GM18861 (cell line): Measurements from ENCODE around the gene PDE4D.

Source experiments
- ATAC-seq: cut with Tn5 transposase; IDR thresholded peaks from one replicate; pipeline ENCODE4 v1.9.1; 2021; ENCODE audit not compliant: unreplicated experiment

Gene PDE4D

GRCh38 chr5:59268756-59269415 lies 624.6 kb downstream of the PDE4D start:
- ATAC-seq = no peak

- ATAC-seq = no peak
Measured at GRCh38 chr5:59267033-59267432, 626.5 kb downstream of the PDE4D start.

GRCh38 chr5:59266410-59266809 lies 627.1 kb downstream of the PDE4D start:
- no peak for ATAC-seq

GRCh38 chr5:59264639-59265245 lies 628.8 kb downstream of the PDE4D start:
- no peak for ATAC-seq

- ATAC-seq = no peak
Measured at GRCh38 chr5:59264013-59264412, 629.5 kb downstream of the PDE4D start.

- ATAC-seq = no peak
Measured at GRCh38 chr5:59261969-59262368, 631.6 kb downstream of the PDE4D start.

- ATAC-seq = no peak
Measured at GRCh38 chr5:59260973-59261372, 632.6 kb downstream of the PDE4D start.

GRCh38 chr5:59260200-59260599 lies 633.3 kb downstream of the PDE4D start:
- no peak for ATAC-seq

- no peak for ATAC-seq
Measured at GRCh38 chr5:59259237-59259636, 634.3 kb downstream of the PDE4D start.

- ATAC-seq = no peak
Measured at GRCh38 chr5:59257488-59258400, 635.8 kb downstream of the PDE4D start.

- ATAC-seq = no peak
Measured at GRCh38 chr5:59256331-59256730, 637.2 kb downstream of the PDE4D start.

- ATAC-seq = no peak
Measured at GRCh38 chr5:59254055-59254687, 639.4 kb downstream of the PDE4D start.

- ATAC-seq = no peak
Measured at GRCh38 chr5:59253625-59254024, 639.9 kb downstream of the PDE4D start.

GRCh38 chr5:59251627-59252026 lies 641.9 kb downstream of the PDE4D start:
- ATAC-seq = no peak

GRCh38 chr5:59249726-59250125 lies 643.8 kb downstream of the PDE4D start:
- no peak for ATAC-seq

- no peak for ATAC-seq
Measured at GRCh38 chr5:59249160-59249559, 644.4 kb downstream of the PDE4D start.

- no peak for ATAC-seq
Measured at GRCh38 chr5:59246882-59247281, 646.6 kb downstream of the PDE4D start.

- no peak for ATAC-seq
Measured at GRCh38 chr5:59246145-59246869, 647.2 kb downstream of the PDE4D start.

GRCh38 chr5:59245198-59245597 lies 648.3 kb downstream of the PDE4D start:
- ATAC-seq = no peak

- ATAC-seq = no peak
Measured at GRCh38 chr5:59241552-59241951, 652.0 kb downstream of the PDE4D start.

GRCh38 chr5:59241119-59241518 lies 652.4 kb downstream of the PDE4D start:
- no peak for ATAC-seq
